ENCODE results near the gene ISCA2. TPM values are rescaled to one million over a fixed set of nuclear protein-coding genes. Genes with fewer than 3 reads are reported as not detected.

The ISCA2 gene
- total and polyA plus RNA-seq, 4 donors, result 19.7 to 24.7 (median 21.5) TPM

- no peaks in the 10 kb centered on the region for H3K27me3 ChIP-seq (ENCODE audit: control insufficient read depth in 3 of 3, insufficient read depth in 3 of 3, low read length in 2 of 3)
- ATAC-seq (ENCODE audit: insufficient read depth, low FRiP score) (no peak), DNase-seq (no peak)
- H3K4me3 ChIP-seq, result no peak overlapping the region
- 85 to 92% methylated on average over 3 of the region's 3 CpGs for WGBS, 2 donors
- H3K9me3 ChIP-seq (ENCODE audit: control insufficient read depth in 4 of 4, insufficient read depth in 3 of 4, low read length in 3 of 4), result no peaks in the 10 kb centered on the region
- H3K9ac ChIP-seq (ENCODE audit: insufficient read depth in 1 of 2, low read length in 2 of 2), result no peak overlapping the region
- H3K36me3 ChIP-seq (ENCODE audit: control insufficient read depth in 4 of 4, insufficient read depth in 4 of 4, low read length in 4 of 4), result peaks cover 11 to 31% (median 29%) of the 10 kb centered on the region in 4 donors
- no peak for TF ChIP-seq CTCF (IDR thresholded peaks at IDR 0.05; ENCODE audit: control extremely low read depth, extremely low read depth)
- no peak overlapping the region for H3K27ac ChIP-seq (ENCODE audit: low read depth in 1 of 2, low read length in 1 of 2)
- H3K4me1 ChIP-seq (ENCODE audit: control insufficient read depth in 5 of 5, insufficient read depth in 5 of 5, low read length in 5 of 5), result peaks cover 0 to 7% (median 3%) of the 10 kb centered on the region in 5 donors
Observed at GRCh38 chr14:74482571-74482970, 11.0 kb upstream of the ISCA2 start.

GRCh38 chr14:74483321-74483720, 10.2 kb upstream of the ISCA2 start:
- H3K4me3 ChIP-seq, result no peak overlapping the region
- H3K27me3 ChIP-seq (ENCODE audit: control insufficient read depth in 3 of 3, insufficient read depth in 3 of 3, low read length in 2 of 3), result no peaks in the 10 kb centered on the region
- DNase-seq, result no peak
- no peak overlapping the region for H3K27ac ChIP-seq (ENCODE audit: low read depth in 1 of 2, low read length in 1 of 2)
- no peak overlapping the region for H3K9ac ChIP-seq (ENCODE audit: insufficient read depth in 1 of 2, low read length in 2 of 2)
- H3K36me3 ChIP-seq (ENCODE audit: control insufficient read depth in 4 of 4, insufficient read depth in 4 of 4, low read length in 4 of 4), result peaks cover 11 to 31% (median 29%) of the 10 kb centered on the region in 4 donors
- H3K9me3 ChIP-seq (ENCODE audit: control insufficient read depth in 4 of 4, insufficient read depth in 3 of 4, low read length in 3 of 4), result no peaks in the 10 kb centered on the region
- ATAC-seq (ENCODE audit: insufficient read depth, low FRiP score), result no peak
- H3K4me1 ChIP-seq (ENCODE audit: control insufficient read depth in 5 of 5, insufficient read depth in 5 of 5, low read length in 5 of 5), result peaks cover 0 to 7% (median 3%) of the 10 kb centered on the region in 5 donors
- TF ChIP-seq CTCF (IDR thresholded peaks at IDR 0.05; ENCODE audit: control extremely low read depth, extremely low read depth), result no peak

DNA sequence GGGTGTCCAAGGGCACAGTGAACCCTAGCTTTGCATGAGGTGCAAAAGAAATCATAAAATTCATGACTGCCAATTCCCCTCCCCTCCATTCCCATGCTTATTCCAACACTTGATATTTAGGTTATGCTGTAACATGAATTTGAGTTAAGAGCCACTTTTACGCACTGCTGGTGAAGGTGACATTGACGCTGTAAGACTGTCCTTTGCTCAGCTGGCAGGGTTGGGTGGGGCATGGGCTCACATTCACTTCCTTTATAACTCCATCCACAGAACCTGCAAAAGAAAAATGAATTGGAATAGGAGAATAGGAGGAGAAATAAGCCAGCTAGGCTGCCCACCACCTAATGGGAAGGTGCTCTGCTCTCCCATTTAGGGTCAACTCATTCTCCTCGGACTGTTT, 7.4 kb upstream of the ISCA2 start:
- TF ChIP-seq CTCF (IDR thresholded peaks at IDR 0.05; ENCODE audit: control extremely low read depth, extremely low read depth), result no peak
- Histone ChIP-seq H3K27ac (ENCODE audit: low read depth in 1 of 2, low read length in 1 of 2) (no peak overlapping the region), H3K9ac (ENCODE audit: insufficient read depth in 1 of 2, low read length in 2 of 2) (no peak overlapping the region), H3K4me1 (ENCODE audit: control insufficient read depth in 5 of 5, insufficient read depth in 5 of 5, low read length in 5 of 5) (peaks cover 0 to 9% (median 6%) of the 10 kb centered on the region in 5 donors), H3K36me3 (ENCODE audit: control insufficient read depth in 4 of 4, insufficient read depth in 4 of 4, low read length in 4 of 4) (peaks cover 11 to 24% (median 18%) of the 10 kb centered on the region in 4 donors), H3K9me3 (ENCODE audit: control insufficient read depth in 4 of 4, insufficient read depth in 3 of 4, low read length in 3 of 4) (no peaks in the 10 kb centered on the region), H3K4me3 (no peak overlapping the region), H3K27me3 (ENCODE audit: control insufficient read depth in 3 of 3, insufficient read depth in 3 of 3, low read length in 2 of 3) (no peaks in the 10 kb centered on the region)
- DNase-seq (no peak), ATAC-seq (ENCODE audit: insufficient read depth, low FRiP score) (no peak)
- 72 to 87% methylated on average over 3 of the region's 3 CpGs for WGBS, 2 donors

DNA sequence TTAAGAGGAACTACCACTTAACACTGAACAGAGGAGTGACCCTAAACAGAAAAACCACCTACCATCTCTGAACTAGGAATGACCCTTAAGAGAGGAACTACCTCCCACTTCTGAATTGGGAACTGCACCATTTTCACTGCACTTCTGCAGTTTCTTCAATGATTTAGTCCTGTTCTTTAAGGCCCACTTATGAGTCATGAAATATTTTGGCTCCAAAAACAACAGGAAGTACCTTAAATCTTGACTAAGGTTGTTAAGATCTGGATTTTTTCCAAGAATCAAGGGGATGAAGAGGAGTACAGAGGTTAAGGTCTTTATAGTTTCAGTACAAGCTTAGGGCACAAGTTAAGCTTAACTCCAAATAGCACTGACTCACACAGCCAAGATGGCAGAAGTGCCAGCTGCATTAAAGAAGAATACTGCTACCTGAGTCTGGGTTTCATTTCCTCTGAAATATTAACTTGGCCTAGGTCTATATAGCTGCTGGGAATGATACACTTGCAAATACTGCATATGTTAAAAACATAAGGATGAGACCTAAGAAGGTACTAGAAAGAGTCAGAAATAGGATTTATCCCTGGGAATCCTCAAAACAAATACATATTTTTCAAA, 4.7 kb upstream of the ISCA2 start:
- Histone ChIP-seq H3K9me3 (ENCODE audit: control insufficient read depth in 4 of 4, insufficient read depth in 3 of 4, low read length in 3 of 4) (no peaks in the 10 kb centered on the region), H3K4me3 (no peak overlapping the region), H3K27me3 (ENCODE audit: control insufficient read depth in 3 of 3, insufficient read depth in 3 of 3, low read length in 2 of 3) (peaks cover 0 to 4% (median 0%) of the 10 kb centered on the region in 3 donors), H3K9ac (ENCODE audit: insufficient read depth in 1 of 2, low read length in 2 of 2) (no peak overlapping the region), H3K36me3 (ENCODE audit: control insufficient read depth in 4 of 4, insufficient read depth in 4 of 4, low read length in 4 of 4) (peaks cover 2 to 12% (median 6%) of the 10 kb centered on the region in 4 donors), H3K4me1 (ENCODE audit: control insufficient read depth in 5 of 5, insufficient read depth in 5 of 5, low read length in 5 of 5) (peaks cover 6 to 15% (median 12%) of the 10 kb centered on the region in 5 donors), H3K27ac (ENCODE audit: low read depth in 1 of 2, low read length in 1 of 2) (no peak overlapping the region)
- no peak for TF ChIP-seq CTCF (IDR thresholded peaks at IDR 0.05; ENCODE audit: control extremely low read depth, extremely low read depth)
- peak in 2 of 3 donors; percentile 29 to 65 for DNase-seq
- no peak for ATAC-seq (ENCODE audit: insufficient read depth, low FRiP score)

All from lung (tissue), 12 donors.